DMS153 (cell line): ENCODE results near the gene CBLIF.
"Not testable (repeated sequence)": the region's sequence is repeated elsewhere in the genome, so short reads cannot be mapped to it uniquely, and the experiment has no call there.

Experiments
- DNase-seq: peaks from one replicate; lab custom pipeline; 2025; lab: John Stamatoyannopoulos, UW

CBLIF gene

GRCh38 chr11:59845399-59845798, at the start of gene CBLIF:
Gene CBLIF, minus strand, starts transcription at chr11:59845499. Its CDS starts 46 bp downstream, at chr11:59845453.
- DNase-seq, result no peak

- no peak for DNase-seq
Measured at GRCh38 chr11:59894616-59895015, 49.3 kb upstream of the CBLIF start.

GRCh38 chr11:59891781-59892181, 46.5 kb upstream of the CBLIF start:
- DNase-seq, result no peak

- DNase-seq, result not testable (repeated sequence)
Measured at GRCh38 chr11:59887156-59887555, 41.9 kb upstream of the CBLIF start.

- DNase-seq, result no peak
Measured at GRCh38 chr11:59883597-59883996, 38.3 kb upstream of the CBLIF start.

- no peak for DNase-seq
Measured at GRCh38 chr11:59879567-59879966, 34.3 kb upstream of the CBLIF start.

GRCh38 chr11:59878575-59878974, 33.3 kb upstream of the CBLIF start, which contains the start of gene OOSP3:
Gene OOSP3, plus strand, starts transcription at chr11:59878782. Its CDS starts 27 bp downstream, at chr11:59878809.
- DNase-seq, result no peak

GRCh38 chr11:59877784-59878183, 32.5 kb upstream of the CBLIF start:
- DNase-seq, result no peak

GRCh38 chr11:59877325-59877724, 32.0 kb upstream of the CBLIF start:
- no peak for DNase-seq

GRCh38 chr11:59875856-59876519, 30.7 kb upstream of the CBLIF start:
- DNase-seq, result no peak

GRCh38 chr11:59872076-59872475, 26.8 kb upstream of the CBLIF start:
- DNase-seq, result no peak

GRCh38 chr11:59867946-59868345, 22.6 kb upstream of the CBLIF start:
- no peak for DNase-seq

GRCh38 chr11:59866836-59867235, 21.5 kb upstream of the CBLIF start:
- DNase-seq, result no peak

GRCh38 chr11:59866397-59866796, 21.1 kb upstream of the CBLIF start, which contains the start of gene TCN1:
Gene TCN1, minus strand, starts transcription at chr11:59866487. Its CDS starts 17 bp downstream, at chr11:59866470.
- DNase-seq, result no peak

- DNase-seq, result no peak
Measured at GRCh38 chr11:59865031-59865430, 19.7 kb upstream of the CBLIF start.

GRCh38 chr11:59862252-59862651, 17.0 kb upstream of the CBLIF start:
- DNase-seq, result no peak

- DNase-seq, result no peak
Measured at GRCh38 chr11:59859673-59860072, 14.4 kb upstream of the CBLIF start.

- no peak for DNase-seq
Measured at GRCh38 chr11:59857439-59858434, 12.4 kb upstream of the CBLIF start.

- no peak for DNase-seq
Measured at GRCh38 chr11:59854871-59855270, 9.6 kb upstream of the CBLIF start.

- not testable (repeated sequence) for DNase-seq
Measured at GRCh38 chr11:59851416-59851815, 6.1 kb upstream of the CBLIF start.

- DNase-seq, result not testable (repeated sequence)
Measured at GRCh38 chr11:59849551-59849950, 4.3 kb upstream of the CBLIF start.

GRCh38 chr11:59849129-59849528, 3.8 kb upstream of the CBLIF start:
- no peak for DNase-seq

- not testable (repeated sequence) for DNase-seq
Measured at GRCh38 chr11:59848439-59848838, 3.1 kb upstream of the CBLIF start.
